RWPE2 (cell line): Measurements from ENCODE around the gene APOF.
"Not testable (repeated sequence)": the region's sequence is repeated elsewhere in the genome, so short reads cannot be mapped to it uniquely, and the experiment has no call there.

Source experiments
- ATAC-seq: fragments of 200-7000 bp; cut with Tn5 transposase; 3 replicates; pipeline ENCODE4 v1.9.1; 2021; ENCODE audit warnings: low read depth
- DNase-seq: peaks from one replicate; pipeline ENCODE4 v3.0.0-alpha.2; 2020; ENCODE audit warnings: low spot score
- H3K27ac ChIP-seq: fragments of 450-650 bp; 2 replicates; pipeline ENCODE4 v1.5.1; 2017; ENCODE audit warnings: mild to moderate bottlenecking; ENCODE audit not compliant: poor library complexity, severe bottlenecking
- H3K27me3 ChIP-seq: fragments of 250-450 bp; sonication (Bioruptor Pico); 2 replicates; pipeline ENCODE4 v1.5.1; 2021; ENCODE audit warnings: mild to moderate bottlenecking, moderate library complexity; ENCODE audit not compliant: insufficient read depth, poor library complexity, severe bottlenecking
- H3K36me3 ChIP-seq: fragments of 250-450 bp; sonication (Bioruptor Pico); 2 replicates; pipeline ENCODE4 v1.5.1; 2020; ENCODE audit warnings: low read depth, mild to moderate bottlenecking, moderate library complexity
- H3K4me1 ChIP-seq: fragments of 250-450 bp; sonication (Bioruptor Pico); 2 replicates; pipeline ENCODE4 v1.5.1; 2021; ENCODE audit warnings: mild to moderate bottlenecking, moderate library complexity; ENCODE audit not compliant: insufficient read depth, poor library complexity, severe bottlenecking
- H3K4me3 ChIP-seq: fragments of 250-450 bp; sonication (Bioruptor Pico); 2 replicates; pipeline ENCODE4 v1.5.1; 2021; ENCODE audit warnings: mild to moderate bottlenecking, moderate library complexity; ENCODE audit not compliant: severe bottlenecking
- H3K9me3 ChIP-seq: fragments of 250-450 bp; sonication (Bioruptor Pico); 2 replicates; pipeline ENCODE4 v1.5.1; 2021; ENCODE audit warnings: mild to moderate bottlenecking, moderate library complexity; ENCODE audit not compliant: severe bottlenecking
- TF ChIP-seq, protein P1 (sequence below): fragments of 450-650 bp; IDR thresholded peaks from one replicate; pipeline ENCODE4 v1.5.1; 2017; ENCODE audit warnings: mild to moderate bottlenecking, moderate library complexity; ENCODE audit not compliant: poor library complexity, severe bottlenecking

The APOF gene

DNA sequence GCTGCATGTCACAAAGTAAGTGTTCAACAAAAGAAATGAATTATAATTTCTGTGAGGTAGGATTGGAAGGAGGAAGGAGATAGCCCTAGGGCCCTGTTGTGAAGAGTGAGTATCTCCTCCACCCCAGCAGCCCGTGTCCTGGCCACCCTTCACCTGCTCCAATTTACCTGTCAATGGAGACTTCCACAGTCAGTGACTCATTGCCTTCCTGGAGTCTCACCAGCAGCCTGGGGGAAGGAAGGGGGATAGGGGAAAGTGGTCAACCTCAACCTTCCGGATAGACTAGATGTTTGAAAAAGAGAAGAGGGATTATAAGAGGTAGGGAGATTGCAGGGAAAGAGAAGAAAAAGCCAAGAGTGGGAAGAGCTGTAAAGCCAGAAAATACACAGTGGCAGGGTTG lies 12.0 kb downstream of the APOF start:
- TF ChIP-seq, protein P1, sequence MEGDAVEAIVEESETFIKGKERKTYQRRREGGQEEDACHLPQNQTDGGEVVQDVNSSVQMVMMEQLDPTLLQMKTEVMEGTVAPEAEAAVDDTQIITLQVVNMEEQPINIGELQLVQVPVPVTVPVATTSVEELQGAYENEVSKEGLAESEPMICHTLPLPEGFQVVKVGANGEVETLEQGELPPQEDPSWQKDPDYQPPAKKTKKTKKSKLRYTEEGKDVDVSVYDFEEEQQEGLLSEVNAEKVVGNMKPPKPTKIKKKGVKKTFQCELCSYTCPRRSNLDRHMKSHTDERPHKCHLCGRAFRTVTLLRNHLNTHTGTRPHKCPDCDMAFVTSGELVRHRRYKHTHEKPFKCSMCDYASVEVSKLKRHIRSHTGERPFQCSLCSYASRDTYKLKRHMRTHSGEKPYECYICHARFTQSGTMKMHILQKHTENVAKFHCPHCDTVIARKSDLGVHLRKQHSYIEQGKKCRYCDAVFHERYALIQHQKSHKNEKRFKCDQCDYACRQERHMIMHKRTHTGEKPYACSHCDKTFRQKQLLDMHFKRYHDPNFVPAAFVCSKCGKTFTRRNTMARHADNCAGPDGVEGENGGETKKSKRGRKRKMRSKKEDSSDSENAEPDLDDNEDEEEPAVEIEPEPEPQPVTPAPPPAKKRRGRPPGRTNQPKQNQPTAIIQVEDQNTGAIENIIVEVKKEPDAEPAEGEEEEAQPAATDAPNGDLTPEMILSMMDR = no peak
- H3K9me3 ChIP-seq = no peaks in the 10 kb centered on the region
- H3K27ac ChIP-seq = no peak overlapping the region
- ATAC-seq = no peak
- no peaks in the 10 kb centered on the region for H3K4me1 ChIP-seq
- H3K27me3 ChIP-seq = no peaks in the 10 kb centered on the region
- H3K4me3 ChIP-seq = no peak overlapping the region
- no peak for DNase-seq
- peaks cover 78% of the 10 kb centered on the region for H3K36me3 ChIP-seq

- Histone ChIP-seq H3K9me3 (no peaks in the 10 kb centered on the region), H3K4me1 (no peaks in the 10 kb centered on the region), H3K27ac (no peak overlapping the region), H3K27me3 (no peaks in the 10 kb centered on the region), H3K36me3 (peaks cover 72% of the 10 kb centered on the region), H3K4me3 (no peak overlapping the region)
- DNase-seq = no peak
- TF ChIP-seq, protein P1 = no peak
- ATAC-seq = no peak
Measured at GRCh38 chr12:56348776-56349175, 13.9 kb downstream of the APOF start.

DNA sequence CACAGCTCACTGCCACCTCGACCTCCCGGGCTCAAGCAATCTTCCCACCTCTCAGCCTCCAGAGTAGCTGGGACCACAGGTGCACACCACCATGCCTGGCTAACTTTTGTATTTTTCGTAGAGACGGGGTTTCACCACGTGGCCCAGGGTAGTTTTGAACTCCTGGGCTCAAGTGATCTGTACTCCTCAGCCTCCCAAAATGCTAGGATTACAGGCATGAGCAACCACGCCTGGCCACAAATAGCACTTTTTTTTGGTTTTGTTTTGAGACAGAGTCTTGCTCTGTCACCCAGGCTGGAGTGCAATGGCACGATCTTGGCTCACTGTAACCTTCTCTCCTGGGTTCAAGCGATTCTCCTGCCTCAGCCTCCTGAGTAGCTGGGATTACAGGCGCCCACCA lies 15.4 kb downstream of the APOF start:
- H3K27me3 ChIP-seq, H3K9me3 ChIP-seq, H3K27ac ChIP-seq, ATAC-seq, H3K4me1 ChIP-seq, H3K4me3 ChIP-seq, DNase-seq: not testable (repeated sequence)
- H3K36me3 ChIP-seq = peaks cover 64% of the 10 kb centered on the region

- TF ChIP-seq, protein P1 = no peak
- DNase-seq (no peak), ATAC-seq (no peak; the same call in 1 of the 3 replicates)
- no peak overlapping the region for H3K4me3 ChIP-seq
- no peaks in the 10 kb centered on the region for H3K27me3 ChIP-seq
- peaks cover 61% of the 10 kb centered on the region for H3K36me3 ChIP-seq
- H3K4me1 ChIP-seq = no peaks in the 10 kb centered on the region
- H3K9me3 ChIP-seq = no peaks in the 10 kb centered on the region
- H3K27ac ChIP-seq = no peak overlapping the region
Measured at GRCh38 chr12:56346675-56347074, 16.0 kb downstream of the APOF start.

- not testable (repeated sequence) for H3K27ac ChIP-seq, H3K9me3 ChIP-seq, ATAC-seq, H3K4me3 ChIP-seq, H3K4me1 ChIP-seq, H3K27me3 ChIP-seq, DNase-seq
- peaks cover 26% of the 10 kb centered on the region; the same call in 1 of the 2 replicates for H3K36me3 ChIP-seq
Measured at GRCh38 chr12:56342290-56342689, 20.4 kb downstream of the APOF start.

- Histone ChIP-seq H3K27ac (no peak overlapping the region), H3K9me3 (no peaks in the 10 kb centered on the region), H3K4me3 (no peak overlapping the region), H3K36me3 (peaks cover 23% of the 10 kb centered on the region; the same call in 1 of the 2 replicates), H3K27me3 (no peaks in the 10 kb centered on the region), H3K4me1 (peaks cover 5% of the 10 kb centered on the region)
- no peak for ATAC-seq
- TF ChIP-seq, protein P1 = no peak
- no peak for DNase-seq
Measured at GRCh38 chr12:56341616-56342015, 21.0 kb downstream of the APOF start.
